ENCODE results near the gene CLDN1. TPM values are rescaled to one million over a fixed set of nuclear protein-coding genes. Genes with fewer than 3 reads are reported as not detected.

The CLDN1 gene
- total RNA-seq: 0.08 TPM
- long read RNA-seq: 0 reads

DNA sequence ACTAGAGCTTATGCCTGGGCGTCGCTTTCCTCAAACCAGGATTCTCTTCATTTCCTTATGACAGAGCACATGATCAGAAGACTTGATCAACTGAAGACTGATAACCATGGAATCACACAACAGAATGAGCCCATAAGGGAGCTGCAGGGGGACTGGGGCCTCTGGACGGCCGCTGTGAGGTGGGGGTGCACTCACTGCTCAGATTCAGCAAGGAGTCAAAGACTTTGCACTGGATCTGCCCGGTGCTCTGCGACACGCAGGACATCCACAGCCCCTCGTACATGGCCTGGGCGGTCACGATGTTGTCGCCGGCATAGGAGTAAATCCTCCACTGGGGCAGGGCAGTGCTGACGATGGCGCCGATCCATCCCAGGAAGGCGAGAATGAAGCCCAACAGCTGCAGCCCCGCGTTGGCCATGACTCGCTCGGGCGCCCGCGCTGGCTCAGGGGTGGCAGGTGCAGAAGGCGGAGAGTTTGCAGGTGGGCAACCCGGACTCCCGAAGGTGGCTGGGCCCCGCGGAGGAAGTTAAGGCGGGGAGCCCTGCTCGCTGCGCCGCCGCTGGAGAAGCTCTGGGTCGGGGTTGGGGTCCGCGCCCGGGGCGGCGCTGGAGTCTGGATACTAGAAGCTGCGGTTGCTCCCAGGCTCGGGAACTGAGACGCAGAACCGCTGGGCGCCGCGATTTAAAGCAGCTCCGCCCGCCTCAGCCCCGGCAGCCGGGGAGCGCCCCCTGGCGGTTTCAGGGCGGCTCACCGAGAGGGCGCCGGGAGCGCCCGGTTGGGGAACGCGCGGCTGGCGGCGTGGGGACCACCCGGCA lies at the start of gene CLDN1:
TSS of gene CLDN1 (minus strand) at position 658 of the 815 bp plus-strand sequence. CDS start at position 418, 240 bp downstream.
- Histone ChIP-seq H3K27me3 (ENCODE audit: low read depth) (peaks cover 34% of the 10 kb centered on the region), H3K4me3 (peak within 1 kb of the TSS; percentile 74), H3K36me3 (no peaks in the 10 kb centered on the region), H3K27ac (replicated peaks) (no peak within 1 kb of the TSS), H3K4me1 (peaks cover 26% of the 10 kb centered on the region), H3K9me3 (replicated peaks) (no peaks in the 10 kb centered on the region)
- TF ChIP-seq, protein P1, sequence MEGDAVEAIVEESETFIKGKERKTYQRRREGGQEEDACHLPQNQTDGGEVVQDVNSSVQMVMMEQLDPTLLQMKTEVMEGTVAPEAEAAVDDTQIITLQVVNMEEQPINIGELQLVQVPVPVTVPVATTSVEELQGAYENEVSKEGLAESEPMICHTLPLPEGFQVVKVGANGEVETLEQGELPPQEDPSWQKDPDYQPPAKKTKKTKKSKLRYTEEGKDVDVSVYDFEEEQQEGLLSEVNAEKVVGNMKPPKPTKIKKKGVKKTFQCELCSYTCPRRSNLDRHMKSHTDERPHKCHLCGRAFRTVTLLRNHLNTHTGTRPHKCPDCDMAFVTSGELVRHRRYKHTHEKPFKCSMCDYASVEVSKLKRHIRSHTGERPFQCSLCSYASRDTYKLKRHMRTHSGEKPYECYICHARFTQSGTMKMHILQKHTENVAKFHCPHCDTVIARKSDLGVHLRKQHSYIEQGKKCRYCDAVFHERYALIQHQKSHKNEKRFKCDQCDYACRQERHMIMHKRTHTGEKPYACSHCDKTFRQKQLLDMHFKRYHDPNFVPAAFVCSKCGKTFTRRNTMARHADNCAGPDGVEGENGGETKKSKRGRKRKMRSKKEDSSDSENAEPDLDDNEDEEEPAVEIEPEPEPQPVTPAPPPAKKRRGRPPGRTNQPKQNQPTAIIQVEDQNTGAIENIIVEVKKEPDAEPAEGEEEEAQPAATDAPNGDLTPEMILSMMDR (IDR thresholded peaks at IDR 0.05; ENCODE audit: borderline replicate concordance): peak; percentile 99
- DNase-seq: peak; percentile 81
- intact Hi-C loops (cut with micrococcal nuclease): no loop called here

GRCh38 chr3:190371152-190371551 lies 48.9 kb upstream of the CLDN1 start:
- TF ChIP-seq, protein P1 (IDR thresholded peaks at IDR 0.05; ENCODE audit: borderline replicate concordance): no peak
- intact Hi-C loops (cut with micrococcal nuclease): no loop called here

GRCh38 chr3:190370369-190370768 lies 48.1 kb upstream of the CLDN1 start:
- intact Hi-C loops (cut with micrococcal nuclease): no loop called here
- H3K27ac ChIP-seq (replicated peaks): no peak overlapping the region
- H3K9me3 ChIP-seq (replicated peaks): no peaks in the 10 kb centered on the region
- H3K4me3 ChIP-seq: no peak overlapping the region
- no peaks in the 10 kb centered on the region for H3K27me3 ChIP-seq (ENCODE audit: low read depth)
- no peak for DNase-seq
- no peaks in the 10 kb centered on the region for H3K36me3 ChIP-seq
- TF ChIP-seq, protein P1 (IDR thresholded peaks at IDR 0.05; ENCODE audit: borderline replicate concordance): no peak
- no peaks in the 10 kb centered on the region for H3K4me1 ChIP-seq

More at GRCh38 chr3:190371152-190371551, 48.9 kb upstream of the CLDN1 start:
- Histone ChIP-seq H3K4me1 (no peaks in the 10 kb centered on the region), H3K36me3 (no peaks in the 10 kb centered on the region), H3K9me3 (replicated peaks) (no peaks in the 10 kb centered on the region), H3K27ac (replicated peaks) (no peak overlapping the region), H3K27me3 (ENCODE audit: low read depth) (no peaks in the 10 kb centered on the region), H3K4me3 (no peak overlapping the region)
- DNase-seq: no peak

DNA sequence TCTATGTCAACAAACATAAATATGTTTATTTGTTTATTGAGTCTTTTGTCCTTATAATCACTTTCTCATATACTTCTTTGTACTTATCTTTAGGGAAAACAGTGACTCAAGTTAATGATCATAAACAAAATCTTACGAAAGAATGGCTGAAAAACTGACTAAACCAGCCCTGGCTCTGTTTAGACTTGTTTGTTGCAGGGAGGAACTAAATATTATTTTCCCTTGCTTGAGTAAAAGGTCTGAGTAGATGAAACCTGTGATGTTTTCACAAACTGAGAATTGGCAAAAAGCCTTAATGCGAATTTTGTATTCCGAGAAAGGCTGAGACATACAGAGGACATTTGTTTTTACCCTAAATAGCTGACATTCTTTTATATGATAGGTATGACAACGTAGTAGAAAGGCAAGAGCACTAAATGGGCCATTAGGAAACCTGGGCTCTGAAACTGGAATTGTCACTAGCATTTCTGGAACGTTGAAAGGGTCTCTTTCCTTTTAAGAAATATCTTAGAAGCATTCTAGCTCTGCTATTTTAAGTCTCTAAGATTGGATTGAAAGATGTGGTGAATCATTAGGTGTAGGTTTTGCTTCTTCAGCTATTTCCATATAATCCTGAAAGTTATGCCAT lies 47.5 kb upstream of the CLDN1 start:
- Histone ChIP-seq H3K4me3 (no peak overlapping the region), H3K9me3 (replicated peaks) (no peaks in the 10 kb centered on the region), H3K27ac (replicated peaks) (no peak overlapping the region), H3K4me1 (no peaks in the 10 kb centered on the region), H3K27me3 (ENCODE audit: low read depth) (no peaks in the 10 kb centered on the region), H3K36me3 (no peaks in the 10 kb centered on the region)
- TF ChIP-seq, protein P1 (IDR thresholded peaks at IDR 0.05; ENCODE audit: borderline replicate concordance): no peak
- intact Hi-C loops (cut with micrococcal nuclease): no loop called here
- no peak for DNase-seq

- DNase-seq: no peak
- Histone ChIP-seq H3K27ac (replicated peaks) (no peak overlapping the region), H3K9me3 (replicated peaks) (no peaks in the 10 kb centered on the region), H3K4me3 (no peak overlapping the region), H3K27me3 (ENCODE audit: low read depth) (no peaks in the 10 kb centered on the region), H3K4me1 (no peaks in the 10 kb centered on the region), H3K36me3 (no peaks in the 10 kb centered on the region)
- TF ChIP-seq, protein P1 (IDR thresholded peaks at IDR 0.05; ENCODE audit: borderline replicate concordance): no peak
- intact Hi-C loops (cut with micrococcal nuclease): no loop called here
Measured at GRCh38 chr3:190368881-190369280, 46.6 kb upstream of the CLDN1 start.
